ENCODE data around the gene FZR1. TPM values are rescaled to one million over a fixed set of nuclear protein-coding genes. Genes with fewer than 3 reads are reported as not detected.
A peak's percentile ranks its signal among the peaks of the same experiment; 100 is the strongest.
"Not testable (repeated sequence)": the region's sequence is repeated elsewhere in the genome, so short reads cannot be mapped to it uniquely, and the experiment has no call there.

FZR1 gene
- total RNA-seq, 1 donor from 2014 or later, result 22.7 TPM

DNA sequence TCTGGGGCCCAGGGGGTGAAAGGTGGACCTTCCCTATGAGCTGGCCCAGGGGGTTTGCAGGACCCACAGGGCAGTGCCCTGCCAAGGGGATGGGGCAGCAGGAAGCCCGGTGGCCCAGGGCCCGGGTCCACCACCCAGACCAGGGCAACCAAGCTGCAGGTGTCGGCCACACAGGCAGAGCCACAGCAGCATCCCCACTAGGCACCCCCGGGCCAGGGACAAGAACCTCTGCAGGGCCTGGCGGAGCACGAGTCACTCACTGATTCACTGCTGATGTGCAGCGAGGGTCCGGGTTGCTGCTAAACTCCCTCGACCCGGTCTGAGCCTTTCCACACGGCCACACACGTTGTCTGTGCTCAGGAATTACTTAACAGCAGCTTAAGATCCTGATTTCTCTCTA, 8.8 kb downstream of the FZR1 start:
- no peak for DNase-seq

DNA sequence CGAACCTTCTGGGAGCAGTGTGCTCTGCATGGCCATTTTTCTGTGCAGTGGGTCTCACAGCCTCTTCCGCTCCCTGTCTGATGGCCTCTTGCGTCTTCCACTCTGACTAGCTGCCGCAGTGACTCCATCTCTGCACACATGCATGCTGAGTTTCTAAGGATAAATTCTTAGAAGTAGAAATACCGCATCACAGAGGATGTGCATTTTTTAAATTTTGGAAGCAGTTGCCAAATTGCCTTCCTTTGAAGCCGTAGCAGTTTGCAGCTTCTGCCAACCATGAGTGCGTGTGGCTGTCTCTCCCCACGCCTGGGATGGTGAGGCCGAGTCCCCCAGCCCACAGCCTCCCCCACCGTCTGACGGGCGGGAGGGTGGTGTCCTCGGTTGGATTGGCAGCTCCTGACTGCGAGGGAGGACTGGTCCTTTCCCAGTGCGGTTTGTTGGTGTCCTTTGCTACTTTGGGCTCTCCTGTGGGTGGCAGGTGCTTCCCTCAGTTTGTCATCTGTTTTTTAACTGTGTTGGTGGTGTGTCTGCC, 9.8 kb downstream of the FZR1 start:
- DNase-seq, result peak; percentile 4

DNA sequence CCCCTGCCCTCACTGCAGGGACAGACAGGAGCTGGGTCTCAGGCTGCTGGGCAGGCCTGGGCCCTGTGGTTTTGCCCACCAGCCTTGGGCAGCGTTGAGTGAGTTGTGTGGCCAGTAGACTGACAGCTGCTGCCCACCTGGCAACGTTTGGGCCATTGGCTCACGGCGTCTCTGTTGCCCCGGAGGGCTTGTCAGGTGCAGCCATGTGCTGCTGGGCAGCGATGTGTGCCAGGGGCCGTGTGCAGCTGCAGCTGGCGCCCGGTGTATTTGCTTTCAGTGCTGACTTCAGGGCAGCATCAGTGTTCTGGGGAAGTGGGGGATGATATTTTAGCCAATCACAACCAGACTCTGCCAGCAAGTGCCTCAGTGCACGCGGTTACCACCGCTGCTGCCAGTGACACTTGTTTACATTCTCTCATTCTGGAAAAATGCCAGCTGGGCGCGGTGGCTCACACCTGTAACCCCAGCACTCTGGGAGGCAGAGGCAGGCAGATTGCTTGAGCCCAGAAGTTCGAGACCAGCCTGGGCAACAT, 10.6 kb downstream of the FZR1 start:
- DNase-seq, result no peak

DNA sequence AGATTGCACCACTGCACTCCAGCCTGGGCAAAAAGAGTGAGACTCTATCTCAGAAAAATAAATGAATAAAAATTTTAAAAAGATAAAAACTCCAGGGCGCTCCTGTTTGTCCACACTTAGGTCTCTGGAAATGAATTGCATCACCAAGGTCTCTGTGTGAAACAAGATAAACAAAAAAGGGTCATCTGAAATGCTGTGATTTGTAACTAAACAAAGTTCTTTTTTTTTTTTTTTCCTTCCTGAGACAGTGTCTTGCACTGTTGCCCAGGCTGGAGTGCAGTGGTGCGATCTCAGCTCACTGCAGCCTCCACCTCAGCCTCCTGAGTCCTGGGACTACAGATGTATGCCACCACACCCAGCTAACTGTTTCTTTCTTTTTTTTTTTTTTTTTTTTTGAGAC, 11.5 kb downstream of the FZR1 start:
- DNase-seq, result no peak

DNA sequence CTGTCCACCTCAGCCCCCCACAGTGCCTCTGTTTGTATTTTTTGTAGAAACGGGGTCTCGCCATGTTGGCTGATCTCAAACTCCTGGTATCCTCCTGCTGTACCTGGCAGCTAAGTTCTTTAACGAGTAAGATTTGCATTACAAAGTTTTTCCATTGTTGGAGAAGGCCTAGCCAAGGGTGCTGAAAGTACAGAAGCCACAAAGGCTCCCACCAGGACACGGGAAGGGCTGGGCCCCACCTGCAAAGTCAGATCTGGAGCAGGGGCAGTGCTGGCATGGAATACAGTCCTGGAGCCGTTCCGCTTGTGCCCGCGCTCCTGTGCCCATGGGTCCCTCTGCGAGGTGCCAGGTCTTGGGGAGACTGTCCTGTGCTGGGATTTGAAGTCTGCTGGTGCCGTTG, 12.1 kb downstream of the FZR1 start:
- no peak for DNase-seq

DNA sequence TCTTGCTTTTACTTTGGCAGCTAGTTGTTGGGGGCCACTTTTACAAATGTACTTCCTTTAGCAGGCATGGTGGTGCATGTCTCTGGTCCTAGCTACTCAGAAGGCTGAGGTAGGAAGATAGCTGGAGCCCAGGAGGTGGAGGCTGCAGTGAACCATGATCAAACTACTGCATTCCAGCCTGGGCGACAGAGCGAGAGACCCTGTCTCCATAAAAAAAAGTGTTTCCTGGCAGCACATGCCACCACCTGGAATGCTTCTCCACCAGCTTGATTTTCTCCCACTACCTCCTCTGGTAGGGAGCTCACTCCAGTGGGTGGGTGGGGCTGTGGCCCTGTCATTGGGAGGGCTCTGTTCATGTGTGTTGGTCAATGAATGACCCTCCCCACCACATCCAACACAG, 12.5 kb downstream of the FZR1 start:
- DNase-seq, result no peak

DNA sequence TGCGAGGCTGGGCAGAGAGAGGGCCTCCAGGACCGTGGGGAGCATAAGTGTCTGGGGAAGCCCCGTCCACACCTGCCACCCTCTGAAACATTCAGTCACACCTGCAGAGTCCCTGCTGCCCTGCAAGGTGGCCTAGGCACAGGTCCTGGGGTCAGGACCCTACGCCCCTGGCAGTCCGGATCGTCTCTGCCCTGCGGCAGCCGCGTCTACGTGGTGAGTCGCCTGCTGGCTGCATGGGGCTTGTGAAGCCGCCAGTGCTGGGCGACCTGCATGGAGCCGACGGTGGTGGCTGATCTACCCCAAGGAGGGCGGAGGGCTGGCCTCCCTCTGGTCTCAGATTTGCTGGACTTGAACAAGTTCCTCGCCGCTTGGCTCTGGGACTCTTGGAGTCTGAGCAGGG, 13.0 kb downstream of the FZR1 start:
- DNase-seq, result no peak

DNA sequence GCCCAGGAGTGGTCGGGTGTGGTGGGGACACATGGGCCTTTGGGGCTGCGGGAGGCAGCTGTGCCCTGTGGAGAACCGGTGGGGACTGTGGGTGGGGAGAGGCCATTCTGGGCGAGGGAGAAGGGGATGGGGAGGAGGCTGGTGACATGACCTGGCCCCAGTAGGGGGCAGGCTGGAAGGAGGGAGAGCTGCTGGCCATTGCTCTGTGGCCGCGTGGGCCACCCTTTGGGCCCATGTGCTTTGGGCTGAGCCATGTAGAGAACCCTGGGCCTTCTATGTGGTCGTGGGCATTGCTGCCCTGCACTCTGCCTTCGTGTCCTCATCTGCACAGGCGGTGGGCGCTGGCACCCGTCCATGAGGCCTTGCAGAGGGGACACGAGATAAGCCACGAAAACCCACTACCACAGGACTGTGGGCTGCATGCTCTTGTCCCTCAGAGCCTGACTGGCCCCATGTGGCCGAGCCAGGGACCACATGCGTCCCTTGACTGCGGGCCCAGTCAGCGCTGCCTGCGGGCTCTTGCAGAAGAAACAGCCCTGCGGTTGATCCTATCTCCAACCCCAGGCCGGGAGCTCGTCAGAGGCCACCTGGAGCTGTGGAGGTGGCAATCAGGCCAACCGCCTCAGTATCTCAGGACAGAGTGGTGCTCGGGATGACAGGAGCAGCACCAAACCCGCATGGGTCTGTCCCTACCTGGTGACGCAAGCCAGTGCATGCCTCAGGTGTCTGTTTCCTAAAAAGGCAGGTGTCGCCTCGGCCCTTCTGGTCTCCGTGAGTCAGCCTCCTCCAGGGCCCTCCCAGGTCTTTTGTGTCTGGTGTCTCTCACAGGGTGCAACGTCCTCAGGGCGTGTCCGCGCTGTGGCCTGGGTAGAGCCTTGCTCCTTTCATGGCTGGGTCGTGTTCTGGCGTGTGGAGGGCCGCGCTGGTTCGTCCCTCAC, 14.3 kb downstream of the FZR1 start:
- no peak for DNase-seq

DNA sequence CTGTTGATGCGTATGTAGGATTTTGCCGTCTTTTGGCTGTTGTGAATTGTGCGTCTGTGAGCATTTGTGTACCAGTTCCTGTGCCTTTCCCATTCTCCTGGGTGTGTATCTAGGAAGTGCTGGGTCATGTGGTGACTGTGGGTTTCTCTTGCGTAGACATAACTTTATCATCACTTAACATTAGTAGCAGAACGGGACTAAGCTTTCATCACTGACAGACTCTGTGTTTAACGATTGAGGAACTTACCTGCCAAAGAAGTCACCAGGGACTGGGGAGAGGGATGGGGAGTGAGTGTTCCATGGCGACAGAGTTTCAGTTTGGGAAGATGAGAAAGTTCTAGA, 15.0 kb downstream of the FZR1 start:
- no peak for DNase-seq

DNA sequence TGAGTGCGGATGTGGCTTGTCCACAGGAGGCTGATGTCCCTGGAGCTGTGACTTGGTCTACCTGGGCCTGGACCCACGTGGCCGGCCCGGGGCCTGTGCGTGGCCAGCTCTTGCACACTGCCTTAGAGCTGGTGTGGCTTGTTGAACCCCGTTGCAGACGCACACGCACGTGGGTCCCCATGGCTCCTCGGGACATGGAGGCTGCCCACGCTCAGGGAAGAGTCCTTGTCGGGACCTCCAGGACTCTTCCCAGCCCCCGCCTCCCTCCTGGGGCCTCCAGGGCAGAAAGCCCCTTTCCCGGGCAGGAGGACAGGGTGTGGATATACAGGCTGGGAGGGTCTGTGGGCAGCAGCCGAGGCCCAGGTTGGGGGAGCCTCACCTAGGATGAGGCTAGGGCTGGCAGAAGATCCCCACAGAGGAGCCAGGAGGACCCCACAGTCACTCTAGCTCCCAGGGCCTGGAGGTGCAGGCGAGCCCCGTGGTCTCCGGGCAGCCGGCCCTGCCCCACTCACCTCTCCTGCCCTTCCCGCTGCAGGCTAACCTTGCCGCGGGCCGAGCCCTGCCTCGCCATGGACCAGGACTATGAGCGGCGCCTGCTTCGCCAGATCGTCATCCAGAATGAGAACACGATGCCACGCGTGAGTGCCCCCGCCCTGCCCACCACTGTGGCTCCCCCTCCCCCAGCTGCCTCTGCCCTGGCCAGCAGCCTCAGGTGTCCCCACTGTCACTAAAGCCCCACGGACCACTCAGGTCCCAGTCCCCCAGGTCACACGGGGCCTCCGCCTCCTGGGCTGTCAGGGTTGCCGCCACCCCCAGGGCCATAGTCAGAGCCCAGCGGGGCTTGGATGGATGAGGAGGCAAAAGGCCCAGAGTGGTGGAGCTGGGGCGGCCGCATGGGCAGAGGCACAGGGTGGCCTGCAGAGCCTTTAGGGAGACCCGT, 16.6 kb downstream of the FZR1 start:
- DNase-seq, result no peak

DNA sequence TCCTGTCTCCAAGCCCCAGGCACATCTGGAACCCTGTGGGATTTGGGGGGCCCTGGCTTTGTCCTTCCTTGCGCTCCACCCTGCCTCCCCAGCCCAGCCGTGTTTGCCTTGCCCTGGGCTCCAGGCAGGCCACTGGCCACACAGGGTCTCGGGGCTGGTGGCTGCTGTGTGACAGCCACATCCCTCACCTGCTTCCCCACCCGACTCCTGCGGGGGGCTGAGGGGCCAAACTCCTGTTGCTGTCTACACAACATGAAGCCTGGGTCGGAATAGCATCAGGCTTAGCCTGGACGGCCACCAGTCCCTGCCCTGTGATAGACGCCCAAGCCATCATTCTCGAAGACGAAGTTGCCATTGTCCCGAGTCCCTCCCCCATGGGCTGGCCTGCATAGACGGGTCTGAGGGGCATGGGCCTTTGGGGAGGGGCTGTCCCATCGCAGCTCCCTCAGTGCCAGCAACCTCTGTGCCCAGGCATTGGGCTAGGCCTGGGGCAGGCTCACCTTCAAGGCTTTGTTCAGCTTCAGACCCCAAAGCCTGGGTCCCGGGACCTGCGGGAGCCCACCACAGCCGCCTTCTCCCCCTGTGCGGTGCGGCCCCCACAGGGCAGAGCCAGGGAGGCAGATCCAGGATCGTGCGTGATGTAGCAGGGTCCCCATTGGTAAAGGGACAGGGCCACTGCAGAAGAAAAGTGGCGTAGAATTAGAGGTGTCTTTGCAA, 17.4 kb downstream of the FZR1 start:
- no peak for DNase-seq

DNA sequence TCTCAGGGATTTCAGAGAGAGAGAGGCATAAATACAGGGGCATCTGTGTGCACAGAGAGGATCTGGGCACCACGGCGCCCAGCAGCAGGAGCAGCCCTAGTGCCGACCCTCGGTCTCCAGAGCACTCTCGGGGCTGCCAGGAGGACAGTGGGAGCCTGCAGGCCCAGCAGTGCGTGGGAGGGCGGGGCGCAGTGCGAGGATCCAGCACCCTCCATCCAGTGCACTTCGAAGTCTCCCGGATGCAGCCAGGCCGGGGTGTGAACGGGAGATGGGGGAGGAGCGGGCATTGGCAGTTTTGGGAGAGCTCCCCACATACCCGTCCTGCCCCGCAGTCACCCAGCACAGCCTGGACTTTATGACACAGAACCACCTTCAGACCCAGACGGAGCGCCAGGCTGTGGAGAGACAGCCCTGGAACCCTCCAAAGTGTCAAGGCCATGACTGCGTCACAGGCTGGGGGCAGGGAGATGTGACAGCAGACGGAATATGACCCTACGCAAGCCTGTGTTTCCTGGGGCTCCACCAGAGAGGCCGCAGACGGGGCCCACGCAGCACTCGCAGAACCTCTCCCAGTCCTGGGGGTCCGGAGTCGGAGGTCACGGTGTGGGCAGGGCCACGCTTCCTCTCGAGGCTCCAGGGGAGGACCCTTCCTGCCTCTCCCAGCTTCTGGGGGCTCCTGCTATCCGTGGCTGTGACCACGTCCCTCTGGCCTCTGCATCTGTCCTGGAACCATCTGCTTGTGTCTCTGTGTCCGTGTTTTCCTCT, 18.1 kb downstream of the FZR1 start:
- no peak for DNase-seq

DNA sequence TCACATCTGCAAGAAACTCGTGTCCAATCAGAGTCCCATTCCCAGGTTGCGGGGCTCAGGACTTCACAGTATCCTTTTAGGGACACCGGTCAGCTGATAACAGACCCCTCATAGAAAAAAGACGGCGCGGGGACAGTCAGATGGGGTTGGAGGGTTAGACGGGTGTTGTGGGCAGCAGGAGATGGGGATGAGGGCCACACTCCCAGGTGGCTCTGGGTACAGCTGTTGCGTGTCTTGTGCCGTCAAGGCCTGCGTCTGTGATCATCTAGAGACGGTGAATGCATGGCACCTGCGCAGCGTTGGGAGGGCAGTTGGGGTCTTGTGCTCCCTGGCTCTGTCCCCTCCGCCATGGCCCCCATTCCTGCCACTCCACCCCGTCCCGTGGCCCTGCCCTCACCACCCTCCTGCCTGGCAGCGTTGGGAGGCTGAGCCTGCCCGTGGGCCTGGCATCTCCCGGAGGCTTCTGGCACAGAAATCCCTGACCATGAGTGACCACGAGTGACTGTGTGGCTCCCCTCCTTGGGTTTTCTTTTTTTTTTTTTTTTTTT, 18.9 kb downstream of the FZR1 start:
- DNase-seq, result no peak

DNA sequence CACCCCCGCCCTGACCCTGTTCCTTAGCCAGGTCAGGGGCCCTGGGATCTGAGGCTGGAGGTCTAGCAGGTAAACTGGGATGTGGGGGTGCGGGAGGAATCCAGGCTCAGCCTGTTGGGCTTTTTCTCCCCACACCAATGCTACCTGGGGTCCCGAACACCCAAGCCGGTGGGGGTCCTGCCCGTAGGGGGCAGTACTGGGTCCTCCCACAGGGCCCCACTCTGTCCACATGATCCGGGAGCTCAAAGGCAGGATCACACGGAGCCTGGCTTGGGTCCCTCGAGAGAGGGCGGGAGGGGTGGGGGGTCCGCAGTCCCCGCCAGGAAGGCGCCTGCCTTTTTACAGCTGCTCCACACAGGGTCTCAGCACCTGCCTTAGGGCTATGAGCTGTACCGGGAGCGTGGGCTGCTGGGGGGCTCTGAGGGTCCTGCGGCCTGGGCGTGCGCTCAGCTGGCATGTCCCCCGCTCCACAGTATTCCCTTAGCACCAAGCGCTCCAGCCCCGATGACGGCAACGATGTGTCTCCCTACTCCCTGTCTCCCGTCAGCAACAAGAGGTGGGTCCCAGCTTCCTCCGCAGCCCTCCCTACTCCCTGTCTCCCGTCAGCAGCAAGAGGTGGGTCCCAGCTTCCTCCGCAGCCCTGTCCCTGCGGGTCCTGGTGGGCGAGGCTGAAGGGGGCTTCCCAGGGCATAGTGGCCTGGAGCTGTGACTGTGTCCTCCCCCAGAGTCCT, 20.6 kb downstream of the FZR1 start:
- DNase-seq, result no peak

DNA sequence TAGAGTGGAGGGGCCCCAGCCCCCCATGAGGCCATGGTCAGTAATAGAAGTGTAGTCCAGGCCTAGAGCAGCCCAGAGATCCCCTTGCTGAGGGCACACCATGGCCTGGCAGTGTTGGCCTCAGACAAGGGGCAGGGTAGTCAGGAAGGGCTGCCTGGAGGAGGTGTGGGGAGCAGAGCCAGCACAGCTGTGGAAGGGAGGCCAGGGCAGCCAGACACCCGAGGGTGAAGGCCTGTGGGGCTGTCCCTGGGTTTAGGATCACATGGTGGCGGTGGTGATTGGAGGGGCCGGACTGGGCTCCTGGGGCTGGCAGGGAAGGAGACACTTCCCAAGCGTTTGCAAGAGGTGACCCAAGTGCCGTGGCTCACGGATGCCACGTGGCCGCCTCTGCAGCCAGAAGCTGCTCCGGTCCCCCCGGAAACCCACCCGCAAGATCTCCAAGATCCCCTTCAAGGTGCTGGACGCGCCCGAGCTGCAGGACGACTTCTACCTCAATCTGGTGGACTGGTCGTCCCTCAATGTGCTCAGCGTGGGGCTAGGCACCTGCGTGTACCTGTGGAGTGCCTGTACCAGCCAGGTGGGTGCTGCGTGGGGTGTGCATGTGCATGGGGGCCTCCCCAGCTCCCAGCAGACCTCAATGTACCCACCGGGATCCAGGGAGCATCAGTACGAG, 21.3 kb downstream of the FZR1 start:
- DNase-seq, result no peak

DNA sequence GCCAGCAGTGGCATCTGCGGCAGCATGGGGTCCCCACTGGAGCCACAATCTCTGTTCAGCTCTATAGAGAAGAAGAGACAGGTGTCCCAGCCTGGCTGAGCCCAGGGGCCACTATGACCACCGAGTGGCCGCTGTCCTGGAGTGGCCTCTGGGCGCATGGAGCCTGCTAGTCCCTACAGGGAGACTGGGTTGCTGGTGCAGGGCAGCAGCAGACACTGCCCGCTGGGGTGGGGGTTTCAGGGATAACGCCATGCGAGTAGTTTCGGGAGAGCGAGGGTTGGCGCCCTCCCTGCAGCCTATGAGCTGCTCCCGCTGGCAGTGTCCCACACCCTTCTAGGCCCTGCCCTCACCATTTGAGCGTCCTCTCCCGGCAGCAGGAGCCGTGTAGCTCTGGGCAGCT, 22.0 kb downstream of the FZR1 start:
- no peak for DNase-seq

DNA sequence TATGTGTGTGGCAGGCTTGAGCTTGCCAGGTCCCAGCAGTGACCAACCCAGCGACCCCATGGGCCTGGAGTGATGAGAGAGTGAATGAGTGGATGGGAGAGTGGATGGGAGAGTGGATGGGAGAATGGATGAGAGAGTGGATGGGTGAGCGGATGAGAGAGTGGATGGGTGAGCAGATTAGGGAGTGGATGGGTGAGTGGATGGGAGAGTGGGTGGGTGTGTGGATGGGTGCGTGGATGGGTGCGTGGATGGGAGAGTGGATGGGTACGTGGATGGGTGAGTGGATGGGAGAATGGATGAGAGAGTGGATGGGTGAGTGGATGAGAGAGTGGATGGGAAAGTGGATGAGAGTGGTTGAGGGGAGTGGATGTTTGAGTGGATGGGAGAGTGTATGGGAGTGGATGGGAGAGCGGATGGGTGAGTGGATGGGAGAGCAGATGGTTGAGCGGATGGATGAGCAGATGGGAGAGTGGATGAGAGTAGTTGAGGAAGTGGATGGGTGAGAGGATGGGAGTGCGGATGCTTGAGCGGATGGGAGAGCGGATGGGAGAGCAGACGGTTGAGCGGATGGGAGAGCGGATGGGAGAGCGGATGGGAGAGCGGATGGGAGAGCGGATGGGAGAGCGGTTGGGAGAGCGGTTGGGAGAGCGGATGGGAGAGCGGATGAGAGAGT, 22.6 kb downstream of the FZR1 start:
- DNase-seq, result no peak

DNA sequence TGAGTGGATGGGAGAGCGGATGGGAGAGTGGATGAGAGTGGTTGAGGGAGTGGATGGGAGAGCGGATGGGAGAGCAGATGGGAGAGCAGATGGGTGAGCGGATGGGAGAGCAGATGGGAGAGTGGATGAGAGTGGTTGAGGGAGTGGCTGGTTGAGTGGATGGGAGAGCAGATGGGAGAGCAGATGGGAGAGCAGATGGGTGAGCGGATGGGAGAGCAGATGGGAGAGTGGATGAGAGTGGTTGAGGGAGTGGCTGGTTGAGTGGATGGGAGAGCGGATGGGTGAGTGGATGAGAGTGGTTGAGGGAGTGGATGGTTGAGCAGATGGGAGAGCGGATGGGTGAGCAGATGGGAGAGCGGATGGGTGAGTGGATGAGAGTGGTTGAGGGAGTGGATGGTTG, 23.2 kb downstream of the FZR1 start:
- DNase-seq, result not testable (repeated sequence)

DNA sequence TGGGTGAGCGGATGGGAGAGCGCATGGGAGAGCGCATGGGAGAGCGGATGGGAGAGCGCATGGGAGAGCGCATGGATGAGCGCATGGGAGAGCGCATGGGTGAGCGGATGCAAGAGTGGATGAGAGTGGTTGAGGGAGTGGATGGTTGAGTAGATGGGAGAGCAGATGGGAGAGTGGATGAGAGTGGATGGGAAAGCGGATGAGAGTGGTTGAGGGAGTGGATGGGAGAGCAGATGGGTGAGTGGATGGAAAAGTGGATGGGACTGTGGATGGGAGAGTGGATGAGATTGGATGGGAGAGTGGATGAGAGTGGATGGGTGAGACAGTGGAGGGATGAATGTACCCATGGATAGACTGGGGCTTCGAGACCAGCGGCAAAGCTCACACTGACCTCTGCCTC, 24.3 kb downstream of the FZR1 start:
- DNase-seq, result no peak

Data from skin of body (tissue), 2 donors.